Left ventricle myocardium inferior (tissue), 1 donor: ENCODE data around the gene CYP2A6. TPM values are rescaled to one million over a fixed set of nuclear protein-coding genes. Genes with fewer than 3 reads are reported as not detected.
"Not testable (repeated sequence)": the region's sequence is repeated elsewhere in the genome, so short reads cannot be mapped to it uniquely, and the experiment has no call there.

Experiments
- DNase-seq: peaks from one replicate; pipeline ENCODE4 v3.0.0-alpha.2; 2020
- H3K27ac ChIP-seq: fragments of 200-600 bp; replicated peaks from 2 replicates; pipeline ENCODE4 v1.8.0; 2021
- H3K27me3 ChIP-seq: fragments of 200-600 bp; 2 replicates; pipeline ENCODE4 v1.8.0; 2021; ENCODE audit warnings: low read depth
- H3K36me3 ChIP-seq: fragments of 200-600 bp; 2 replicates; pipeline ENCODE4 v1.8.0; 2021
- H3K4me1 ChIP-seq: fragments of 200-600 bp; 2 replicates; pipeline ENCODE4 v1.8.0; 2021
- H3K4me3 ChIP-seq: fragments of 200-600 bp; 2 replicates; pipeline ENCODE4 v1.8.0; 2021; ENCODE audit warnings: mild to moderate bottlenecking, moderate library complexity
- H3K9me3 ChIP-seq: fragments of 200-600 bp; replicated peaks from 2 replicates; pipeline ENCODE4 v1.8.0; 2021
- CTCF ChIP-seq: fragments of 200-600 bp; IDR thresholded peaks from 2 replicates; pipeline ENCODE4 v1.8.0; 2021; ENCODE audit warnings: antibody characterized with exemption, mild to moderate bottlenecking, borderline replicate concordance
- intact Hi-C: fragments of 100-400 bp; cut with micrococcal nuclease; formaldehyde crosslinking; loops from one replicate; pipeline ENCODE4 v1.11.0; 2022
- total RNA-seq: library from RNA; stranded (reverse); fragmentation: NEBNext Ultra II Directional; extraction: Animal tissue kit (Norgen Biotek cat#: 25700); gene quantifications from one replicate; pipeline ENCODE4 v1.2.1, GENCODE V29; 2021
- donor health status: DM: no; HTN: yes; CAD: no; lungs with severe emphysema.

Gene CYP2A6
- total RNA-seq, 1 donor from 2014 or later: not detected

- Histone ChIP-seq H3K4me3 (no peak overlapping the region), H3K4me1 (peaks cover 10% of the 10 kb centered on the region), H3K36me3 (peaks cover 21% of the 10 kb centered on the region), H3K9me3 (no peaks in the 10 kb centered on the region), H3K27ac (no peak overlapping the region), H3K27me3 (no peaks in the 10 kb centered on the region)
- DNase-seq: no peak
- intact Hi-C loops: no loop called here
- TF ChIP-seq CTCF: no peak
These were observed 22.6 kb downstream of the CYP2A6 start for GRCh38 chr19:40827386-40828247.

- Histone ChIP-seq H3K36me3 (peaks cover 21% of the 10 kb centered on the region), H3K4me1 (peaks cover 17% of the 10 kb centered on the region)
- H3K27ac ChIP-seq, intact Hi-C loops, H3K27me3 ChIP-seq, H3K4me3 ChIP-seq, DNase-seq, H3K9me3 ChIP-seq: not testable (repeated sequence)
These were observed 23.4 kb downstream of the CYP2A6 start for GRCh38 chr19:40826699-40827385.

DNA sequence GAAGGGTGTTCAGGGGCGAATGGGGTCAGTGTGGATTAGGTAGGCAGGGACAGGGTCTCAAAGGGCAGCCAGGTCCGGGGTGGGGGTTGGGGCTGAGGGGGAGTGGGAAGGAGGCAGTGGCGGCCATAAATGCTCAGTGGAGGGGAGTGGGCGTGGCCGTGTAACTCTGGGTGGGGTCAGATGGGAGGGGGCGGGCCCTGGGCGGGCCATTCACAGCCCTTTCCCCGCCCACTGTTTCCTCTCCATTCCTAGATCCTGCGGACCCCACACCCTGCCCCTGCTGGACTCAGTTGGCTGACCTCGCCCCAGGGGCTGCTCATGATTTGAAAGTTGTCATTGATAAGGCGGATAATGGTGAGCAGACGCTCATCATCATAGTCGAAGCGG lies 23.9 kb downstream of the CYP2A6 start:
- H3K27me3 ChIP-seq, H3K9me3 ChIP-seq, H3K4me3 ChIP-seq, H3K27ac ChIP-seq, intact Hi-C loops, DNase-seq: not testable (repeated sequence)
- Histone ChIP-seq H3K4me1 (peaks cover 17% of the 10 kb centered on the region), H3K36me3 (peaks cover 21% of the 10 kb centered on the region)

DNA sequence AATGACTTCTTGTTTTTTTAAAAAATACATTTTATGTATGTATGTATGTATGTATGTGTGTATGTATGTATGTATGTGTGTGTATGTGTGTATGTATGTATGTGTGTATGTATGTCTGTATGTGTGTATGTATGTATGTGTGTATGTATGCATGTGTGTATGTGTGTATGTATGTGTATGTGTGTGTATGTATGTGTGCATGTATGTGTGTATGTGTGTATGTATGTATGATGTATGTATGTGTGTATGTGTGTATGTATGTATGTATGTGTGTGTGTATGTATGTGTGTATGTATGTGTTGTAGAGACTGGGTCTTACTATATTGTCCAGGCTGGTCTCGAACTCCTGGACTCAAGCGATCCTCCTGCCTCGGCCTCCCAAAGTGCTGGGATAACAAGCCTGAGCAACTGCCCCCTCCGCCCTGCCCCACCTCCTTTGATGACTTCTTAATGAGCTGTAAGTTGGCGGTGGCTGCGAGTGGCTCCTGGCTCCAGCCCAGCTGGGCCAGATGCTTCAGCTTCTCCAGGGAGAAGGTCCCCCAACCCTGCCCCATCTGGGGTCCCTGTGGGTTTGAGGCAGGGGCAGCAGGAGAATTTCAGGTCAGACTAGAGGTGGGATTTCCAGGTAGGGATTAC lies 24.7 kb downstream of the CYP2A6 start:
- H3K4me3 ChIP-seq, H3K9me3 ChIP-seq, H3K27ac ChIP-seq, intact Hi-C loops, DNase-seq, H3K27me3 ChIP-seq: not testable (repeated sequence)
- H3K36me3 ChIP-seq: peaks cover 21% of the 10 kb centered on the region
- peaks cover 17% of the 10 kb centered on the region for H3K4me1 ChIP-seq

DNA sequence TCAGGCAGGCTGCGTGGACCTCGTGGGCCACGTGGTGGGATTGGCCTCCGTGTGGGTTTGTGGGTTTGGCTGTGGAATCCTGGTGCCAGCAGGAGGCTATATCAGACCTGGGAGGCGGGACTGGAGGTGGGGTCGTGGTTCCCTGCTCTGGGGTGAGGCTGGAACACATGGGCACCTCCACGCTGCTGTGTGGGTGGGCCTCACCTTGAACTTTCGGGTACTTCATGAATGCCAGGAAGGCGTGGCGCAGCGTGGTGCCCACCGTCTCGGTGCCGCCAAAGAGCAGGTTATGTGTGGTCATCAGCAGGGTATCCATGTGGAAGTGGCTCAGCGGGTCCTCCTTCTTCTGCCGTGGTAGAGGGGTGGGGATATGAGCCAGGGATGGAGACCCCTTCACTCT lies 25.3 kb downstream of the CYP2A6 start:
- H3K27me3 ChIP-seq, H3K4me3 ChIP-seq, H3K27ac ChIP-seq, H3K9me3 ChIP-seq, DNase-seq, intact Hi-C loops: not testable (repeated sequence)
- Histone ChIP-seq H3K36me3 (peaks cover 21% of the 10 kb centered on the region), H3K4me1 (peaks cover 19% of the 10 kb centered on the region)

DNA sequence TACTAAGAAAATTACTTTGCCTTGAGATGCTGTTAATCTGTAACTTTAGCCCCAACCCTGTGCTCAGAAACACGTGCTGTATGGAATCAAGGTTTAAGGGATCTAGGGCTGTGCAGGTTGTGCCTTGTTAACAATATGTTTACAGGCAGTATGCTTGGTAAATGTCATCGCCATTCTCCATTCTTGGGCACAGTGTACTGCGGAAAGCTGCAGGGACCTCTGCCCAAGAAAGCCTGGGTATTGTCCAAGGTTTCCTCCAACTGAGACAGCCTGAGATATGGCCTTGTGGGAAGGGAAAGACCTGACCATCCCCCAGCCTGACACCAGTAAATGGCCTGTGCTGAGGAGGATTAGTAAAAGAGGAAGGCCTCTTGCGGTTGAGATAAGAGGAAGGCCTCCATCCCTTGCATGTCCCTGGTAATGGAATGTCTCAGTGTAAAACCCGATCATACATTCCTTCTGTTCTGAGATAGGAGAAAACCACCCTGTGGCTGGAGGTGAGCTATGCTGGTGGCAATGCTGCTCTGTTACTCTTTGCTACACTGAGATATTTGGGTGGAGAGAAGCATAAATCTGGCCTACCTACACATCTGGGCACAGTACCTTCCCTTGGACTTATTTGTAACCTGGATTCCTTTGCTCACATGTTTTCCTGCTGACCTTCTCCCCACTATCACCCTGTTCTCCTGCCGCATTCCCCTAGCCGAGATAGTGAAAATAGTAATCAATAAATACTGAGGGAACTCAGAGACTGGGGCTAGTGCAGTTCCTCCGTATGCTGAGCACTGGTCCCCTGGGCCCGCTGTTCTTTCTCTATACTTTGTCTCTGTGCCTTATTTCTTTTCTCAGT lies 27.3 kb downstream of the CYP2A6 start:
- H3K9me3 ChIP-seq, H3K27me3 ChIP-seq, DNase-seq, H3K4me3 ChIP-seq, intact Hi-C loops: not testable (repeated sequence)
- peaks cover 38% of the 10 kb centered on the region for H3K4me1 ChIP-seq
- H3K36me3 ChIP-seq: peaks cover 13% of the 10 kb centered on the region
- peak overlapping the region; percentile 54 for H3K27ac ChIP-seq

DNA sequence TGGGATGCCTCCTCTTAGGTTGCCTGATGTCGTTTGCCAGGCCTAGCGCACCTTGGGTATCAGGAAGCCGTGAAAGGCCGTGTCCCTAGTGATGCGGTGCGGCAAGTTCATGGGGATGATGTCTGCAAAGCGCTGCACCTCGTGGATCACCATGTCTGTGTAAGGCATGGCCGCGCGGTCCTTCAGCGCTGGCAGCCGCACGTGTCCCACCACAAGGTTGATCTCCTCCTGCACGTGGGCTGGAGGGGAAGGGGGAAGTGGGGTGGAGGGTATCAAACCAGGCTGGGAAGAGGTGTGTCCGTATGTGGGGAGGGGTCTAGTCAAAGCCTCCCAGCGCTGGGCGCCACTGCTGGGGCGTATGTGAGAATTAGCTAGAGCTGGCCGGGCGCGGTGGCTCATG lies 28.1 kb downstream of the CYP2A6 start:
- H3K36me3 ChIP-seq: peaks cover 6% of the 10 kb centered on the region
- H3K27ac ChIP-seq: peak overlapping the region; percentile 54
- H3K27me3 ChIP-seq: no peaks in the 10 kb centered on the region
- no peaks in the 10 kb centered on the region for H3K9me3 ChIP-seq
- H3K4me1 ChIP-seq: peaks cover 39% of the 10 kb centered on the region
- no peak for DNase-seq
- no peak overlapping the region for H3K4me3 ChIP-seq
- TF ChIP-seq CTCF: no peak
- intact Hi-C loops: no loop called here
